Suprapubic skin (tissue), 3 donors: Measurements from ENCODE around the gene OR52E1.

ENCODE experiments used
- CTCF ChIP-seq, 2 donors: fragments of 200-600 bp in 1 of 2; fragments of 450-650 bp in 1 of 2; sonication (generic) in 1 of 2; IDR thresholded peaks; one replicate each; pipeline ENCODE4 v1.5.1; 2016 to 2019; ENCODE audit warnings: antibody characterized with exemption in 2 of 2, mild to moderate bottlenecking in 1 of 2, moderate library complexity in 1 of 2
- EP300 ChIP-seq: sonication (generic); formaldehyde crosslinking; IDR thresholded peaks from one replicate; pipeline ENCODE4 v1.6.1; 2017; ENCODE audit warnings: antibody characterized with exemption

DNA sequence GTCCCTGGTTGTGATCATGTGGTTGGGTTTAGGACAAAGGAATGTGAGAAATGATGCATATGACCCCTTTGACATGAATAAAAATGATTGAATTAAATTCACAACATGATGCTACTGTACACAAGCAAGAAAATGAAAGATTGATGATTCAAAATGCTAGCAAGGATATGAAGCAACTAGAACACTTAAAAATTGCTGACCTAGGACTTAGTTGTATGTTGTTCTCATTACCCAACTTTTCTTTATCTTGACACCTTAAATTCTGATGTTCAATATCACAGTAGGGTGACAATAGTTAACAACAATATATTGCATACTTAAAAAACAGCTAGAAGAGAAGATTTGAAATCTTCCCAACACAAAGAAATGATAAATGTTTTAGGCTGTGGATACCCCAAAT, 48.2 kb downstream of the OR52E1 start:
- TF ChIP-seq CTCF (IDR thresholded peaks at IDR 0.05) (no peak), EP300 (no peak)
